ENCODE results near the gene ALDOB. TPM values are rescaled to one million over a fixed set of nuclear protein-coding genes. Genes with fewer than 3 reads are reported as not detected.

ALDOB gene
- total RNA-seq, 2 donors from 2014 or later, result 0.29 TPM; not detected in 1

DNA sequence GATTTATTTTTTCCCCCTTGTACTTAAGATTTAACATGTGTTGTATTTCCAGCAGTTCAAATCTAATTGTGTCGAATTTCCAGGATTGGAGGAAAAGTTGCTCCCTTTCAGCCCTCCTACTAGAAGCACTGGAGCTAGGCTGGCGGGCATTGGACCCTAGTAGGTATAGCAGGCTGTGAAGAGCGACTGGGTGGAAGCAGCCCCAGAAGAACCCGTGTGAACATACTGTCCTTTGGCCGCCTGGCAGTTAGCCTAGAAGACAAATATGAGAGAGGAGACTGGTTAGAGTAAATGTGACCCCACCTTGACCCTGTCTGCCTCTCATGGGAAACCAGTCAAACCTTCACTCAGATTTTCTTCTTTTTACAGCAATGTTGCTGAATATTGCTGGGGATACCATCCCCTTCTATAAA is 13.9 kb downstream of the ALDOB start:
- Histone ChIP-seq H3K9ac (ENCODE audit: extremely low read depth, low read length, poor library complexity, severe bottlenecking) (no peak overlapping the region), H3K4me3 (ENCODE audit: low read length) (no peak overlapping the region), H3K9me3 (ENCODE audit: control insufficient read depth, low read length) (peaks cover 9% of the 10 kb centered on the region), H3K36me3 (ENCODE audit: control insufficient read depth, insufficient read depth, low read length) (no peaks in the 10 kb centered on the region), H3K4me1 (ENCODE audit: control insufficient read depth, insufficient read depth, low read length) (no peaks in the 10 kb centered on the region), H3K27me3 (ENCODE audit: control insufficient read depth, insufficient read depth, low read length, poor library complexity, severe bottlenecking) (peaks cover 4% of the 10 kb centered on the region), H3K27ac (ENCODE audit: low read depth, low read length) (no peak overlapping the region)
- peaks cover 11% of the 10 kb centered on the region for H3K27me3 Mint-ChIP-seq (ENCODE audit: insufficient read depth)
- WGBS, 2 experiments (ENCODE audit: insufficient coverage in 1 of 2, insufficient read length in 1 of 2), result 83% methylated on average over 1 to 5 of the region's 5 CpGs
- H3K9me3 Mint-ChIP-seq, result peaks cover 5% of the 10 kb centered on the region
- no peak overlapping the region for H3K4me3 Mint-ChIP-seq
- DNase-seq, result no peak
- no peak overlapping the region for H3K27ac Mint-ChIP-seq
- TF ChIP-seq, protein P1, sequence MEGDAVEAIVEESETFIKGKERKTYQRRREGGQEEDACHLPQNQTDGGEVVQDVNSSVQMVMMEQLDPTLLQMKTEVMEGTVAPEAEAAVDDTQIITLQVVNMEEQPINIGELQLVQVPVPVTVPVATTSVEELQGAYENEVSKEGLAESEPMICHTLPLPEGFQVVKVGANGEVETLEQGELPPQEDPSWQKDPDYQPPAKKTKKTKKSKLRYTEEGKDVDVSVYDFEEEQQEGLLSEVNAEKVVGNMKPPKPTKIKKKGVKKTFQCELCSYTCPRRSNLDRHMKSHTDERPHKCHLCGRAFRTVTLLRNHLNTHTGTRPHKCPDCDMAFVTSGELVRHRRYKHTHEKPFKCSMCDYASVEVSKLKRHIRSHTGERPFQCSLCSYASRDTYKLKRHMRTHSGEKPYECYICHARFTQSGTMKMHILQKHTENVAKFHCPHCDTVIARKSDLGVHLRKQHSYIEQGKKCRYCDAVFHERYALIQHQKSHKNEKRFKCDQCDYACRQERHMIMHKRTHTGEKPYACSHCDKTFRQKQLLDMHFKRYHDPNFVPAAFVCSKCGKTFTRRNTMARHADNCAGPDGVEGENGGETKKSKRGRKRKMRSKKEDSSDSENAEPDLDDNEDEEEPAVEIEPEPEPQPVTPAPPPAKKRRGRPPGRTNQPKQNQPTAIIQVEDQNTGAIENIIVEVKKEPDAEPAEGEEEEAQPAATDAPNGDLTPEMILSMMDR (conservative IDR thresholded peaks at IDR 0.05), result no peak
- no peaks in the 10 kb centered on the region for H3K36me3 Mint-ChIP-seq (ENCODE audit: low read depth)
- H3K4me1 Mint-ChIP-seq, result no peaks in the 10 kb centered on the region

GRCh38 chr9:101419863-101420262 is 15.7 kb downstream of the ALDOB start:
- TF ChIP-seq, protein P1 (conservative IDR thresholded peaks at IDR 0.05), result no peak
- no peak overlapping the region for H3K27ac Mint-ChIP-seq
- no peak overlapping the region for H3K27ac ChIP-seq (ENCODE audit: low read depth, low read length)
- H3K4me1 Mint-ChIP-seq, result no peaks in the 10 kb centered on the region
- H3K9me3 Mint-ChIP-seq, result peaks cover 5% of the 10 kb centered on the region
- H3K36me3 Mint-ChIP-seq (ENCODE audit: low read depth), result peaks cover 3% of the 10 kb centered on the region
- no peak for DNase-seq
- no peak overlapping the region for H3K4me3 ChIP-seq (ENCODE audit: low read length)
- H3K4me3 Mint-ChIP-seq, result no peak overlapping the region
- peaks cover 11% of the 10 kb centered on the region for H3K27me3 Mint-ChIP-seq (ENCODE audit: insufficient read depth)
- H3K9ac ChIP-seq (ENCODE audit: extremely low read depth, low read length, poor library complexity, severe bottlenecking), result no peak overlapping the region
- no peaks in the 10 kb centered on the region for H3K4me1 ChIP-seq (ENCODE audit: control insufficient read depth, insufficient read depth, low read length)
- WGBS, 2 experiments (ENCODE audit: insufficient coverage in 1 of 2, insufficient read length in 1 of 2), result 74 to 88% methylated on average over 2 of the region's 2 CpGs
- H3K27me3 ChIP-seq (ENCODE audit: control insufficient read depth, insufficient read depth, low read length, poor library complexity, severe bottlenecking), result no peaks in the 10 kb centered on the region
- peaks cover 9% of the 10 kb centered on the region for H3K9me3 ChIP-seq (ENCODE audit: control insufficient read depth, low read length)
- no peaks in the 10 kb centered on the region for H3K36me3 ChIP-seq (ENCODE audit: control insufficient read depth, insufficient read depth, low read length)

GRCh38 chr9:101418518-101419430 is 16.8 kb downstream of the ALDOB start:
- H3K27me3 ChIP-seq (ENCODE audit: control insufficient read depth, insufficient read depth, low read length, poor library complexity, severe bottlenecking), result no peaks in the 10 kb centered on the region
- no peak for DNase-seq
- WGBS, 2 experiments (ENCODE audit: insufficient coverage in 1 of 2, insufficient read length in 1 of 2), result 89 to 94% methylated on average over 6 to 7 of the region's 7 CpGs
- Mint-ChIP-seq H3K4me3 (no peak overlapping the region), H3K27ac (no peak overlapping the region), H3K27me3 (ENCODE audit: insufficient read depth) (peaks cover 9% of the 10 kb centered on the region), H3K4me1 (no peaks in the 10 kb centered on the region), H3K36me3 (ENCODE audit: low read depth) (peaks cover 3% of the 10 kb centered on the region), H3K9me3 (peaks cover 6% of the 10 kb centered on the region)
- H3K4me3 ChIP-seq (ENCODE audit: low read length), result no peak overlapping the region
- no peak overlapping the region for H3K9ac ChIP-seq (ENCODE audit: extremely low read depth, low read length, poor library complexity, severe bottlenecking)
- peaks cover 9% of the 10 kb centered on the region for H3K9me3 ChIP-seq (ENCODE audit: control insufficient read depth, low read length)
- H3K36me3 ChIP-seq (ENCODE audit: control insufficient read depth, insufficient read depth, low read length), result no peaks in the 10 kb centered on the region
- no peak overlapping the region for H3K27ac ChIP-seq (ENCODE audit: low read depth, low read length)
- TF ChIP-seq, protein P1 (conservative IDR thresholded peaks at IDR 0.05), result no peak
- H3K4me1 ChIP-seq (ENCODE audit: control insufficient read depth, insufficient read depth, low read length), result no peaks in the 10 kb centered on the region

Measured in endodermal cell (in vitro differentiated cells).